ENCODE measurements around the gene CCDC86. TPM values are rescaled to one million over a fixed set of nuclear protein-coding genes. Genes with fewer than 3 reads are reported as not detected.

Gene CCDC86
- 10 to 100 TPM in 2 of 3 donors, 1 to 10 TPM in 1; 8.8 to 14.9 (median 14.7) TPM for total RNA-seq
- long read RNA-seq, donor 1, transcript CCDC86-201 (4 exons, 1,893 nt): major isoform, 24 of 25 reads
- long read RNA-seq, donor 1, partial matches to known transcripts: 0 of 25 reads
- long read RNA-seq, donor 1, other reads (novel, unspliced or antisense): 1 of 25 reads
- long read RNA-seq, donor 2, transcript CCDC86-201 (4 exons, 1,893 nt): major isoform, 9 of 10 reads
- long read RNA-seq, donor 2, partial matches to known transcripts: 0 of 10 reads
- long read RNA-seq, donor 2, other reads (novel, unspliced or antisense): 1 of 10 reads

DNA sequence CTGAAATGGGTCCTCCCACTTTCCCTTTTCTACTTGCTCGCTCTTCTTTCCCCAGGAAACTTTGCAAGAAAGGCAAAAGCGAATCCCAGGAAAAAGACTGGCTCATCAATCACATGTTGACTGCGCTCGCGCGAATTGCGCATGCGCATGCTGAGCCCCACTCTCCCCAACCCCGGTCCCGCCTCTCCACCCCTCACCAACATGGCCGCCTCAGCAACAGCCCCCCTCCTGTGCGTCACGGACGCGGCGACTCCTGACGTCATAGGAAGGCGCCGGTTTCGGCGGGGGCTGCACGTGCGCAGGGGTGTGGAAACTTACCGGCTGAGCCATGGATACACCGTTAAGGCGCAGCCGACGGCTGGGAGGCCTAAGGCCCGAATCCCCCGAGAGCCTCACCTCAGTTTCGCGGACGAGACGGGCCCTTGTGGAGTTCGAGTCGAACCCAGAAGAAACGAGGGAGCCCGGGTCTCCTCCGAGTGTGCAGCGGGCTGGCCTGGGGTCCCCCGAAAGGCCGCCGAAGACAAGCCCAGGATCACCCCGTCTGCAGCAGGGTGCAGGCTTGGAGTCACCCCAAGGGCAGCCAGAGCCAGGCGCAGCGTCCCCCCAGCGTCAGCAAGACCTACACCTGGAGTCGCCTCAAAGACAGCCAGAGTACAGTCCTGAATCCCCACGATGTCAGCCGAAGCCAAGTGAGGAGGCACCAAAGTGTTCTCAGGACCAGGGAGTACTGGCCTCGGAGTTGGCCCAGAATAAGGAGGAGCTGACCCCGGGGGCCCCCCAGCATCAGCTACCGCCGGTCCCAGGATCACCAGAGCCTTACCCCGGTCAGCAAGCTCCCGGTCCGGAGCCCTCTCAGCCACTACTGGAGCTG is at the start of gene CCDC86:
CCDC86 (plus strand) TSS at position 317 of the 871 bp plus-strand sequence; CDS start at position 329, 12 bp downstream.
- TF ChIP-seq, protein P1, sequence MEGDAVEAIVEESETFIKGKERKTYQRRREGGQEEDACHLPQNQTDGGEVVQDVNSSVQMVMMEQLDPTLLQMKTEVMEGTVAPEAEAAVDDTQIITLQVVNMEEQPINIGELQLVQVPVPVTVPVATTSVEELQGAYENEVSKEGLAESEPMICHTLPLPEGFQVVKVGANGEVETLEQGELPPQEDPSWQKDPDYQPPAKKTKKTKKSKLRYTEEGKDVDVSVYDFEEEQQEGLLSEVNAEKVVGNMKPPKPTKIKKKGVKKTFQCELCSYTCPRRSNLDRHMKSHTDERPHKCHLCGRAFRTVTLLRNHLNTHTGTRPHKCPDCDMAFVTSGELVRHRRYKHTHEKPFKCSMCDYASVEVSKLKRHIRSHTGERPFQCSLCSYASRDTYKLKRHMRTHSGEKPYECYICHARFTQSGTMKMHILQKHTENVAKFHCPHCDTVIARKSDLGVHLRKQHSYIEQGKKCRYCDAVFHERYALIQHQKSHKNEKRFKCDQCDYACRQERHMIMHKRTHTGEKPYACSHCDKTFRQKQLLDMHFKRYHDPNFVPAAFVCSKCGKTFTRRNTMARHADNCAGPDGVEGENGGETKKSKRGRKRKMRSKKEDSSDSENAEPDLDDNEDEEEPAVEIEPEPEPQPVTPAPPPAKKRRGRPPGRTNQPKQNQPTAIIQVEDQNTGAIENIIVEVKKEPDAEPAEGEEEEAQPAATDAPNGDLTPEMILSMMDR (IDR thresholded peaks at IDR 0.05): no peak
- no peaks in the 10 kb centered on the region for H3K36me3 ChIP-seq (ENCODE audit: low read depth)
- DNase-seq (peak; percentile 96 to 99 (median 97)), ATAC-seq (peak; percentile 98)
- no peaks in the 10 kb centered on the region for H3K9me3 ChIP-seq
- peak within 1 kb of the TSS; percentile 68 for H3K4me3 ChIP-seq
- intact Hi-C loops (cut with DNase I, micrococcal nuclease): no loop called here
- H3K4me1 ChIP-seq (ENCODE audit: low read depth): peaks cover 29% of the 10 kb centered on the region

DNA sequence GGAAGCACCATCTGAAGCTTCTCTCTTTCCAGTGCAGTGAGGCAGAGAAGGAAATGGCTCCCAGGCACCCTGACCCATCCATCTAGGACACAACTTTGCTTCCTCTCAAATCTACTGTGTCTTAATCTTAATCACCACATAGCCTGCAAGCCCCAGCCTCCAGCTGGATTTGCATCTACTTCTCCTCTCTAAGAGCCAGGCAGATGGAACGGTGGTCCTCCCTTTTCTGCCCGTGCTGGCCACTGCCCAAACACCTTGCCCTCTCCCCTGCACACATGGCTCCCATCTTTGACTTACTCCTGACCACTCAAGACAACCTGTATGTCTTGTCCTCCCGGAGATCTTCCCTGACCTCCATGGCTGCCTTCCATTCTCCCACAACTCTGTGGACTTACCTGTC is 49.4 kb upstream of the CCDC86 start:
- TF ChIP-seq, protein P1 (IDR thresholded peaks at IDR 0.05): no peak
- ATAC-seq (no peak), DNase-seq (peak in 1 of 3 donors; percentile 5)
- Histone ChIP-seq H3K36me3 (ENCODE audit: low read depth) (no peaks in the 10 kb centered on the region), H3K9me3 (no peaks in the 10 kb centered on the region), H3K4me3 (no peak overlapping the region), H3K4me1 (ENCODE audit: low read depth) (no peaks in the 10 kb centered on the region)
- intact Hi-C loops (cut with DNase I, micrococcal nuclease): no loop called here

DNA sequence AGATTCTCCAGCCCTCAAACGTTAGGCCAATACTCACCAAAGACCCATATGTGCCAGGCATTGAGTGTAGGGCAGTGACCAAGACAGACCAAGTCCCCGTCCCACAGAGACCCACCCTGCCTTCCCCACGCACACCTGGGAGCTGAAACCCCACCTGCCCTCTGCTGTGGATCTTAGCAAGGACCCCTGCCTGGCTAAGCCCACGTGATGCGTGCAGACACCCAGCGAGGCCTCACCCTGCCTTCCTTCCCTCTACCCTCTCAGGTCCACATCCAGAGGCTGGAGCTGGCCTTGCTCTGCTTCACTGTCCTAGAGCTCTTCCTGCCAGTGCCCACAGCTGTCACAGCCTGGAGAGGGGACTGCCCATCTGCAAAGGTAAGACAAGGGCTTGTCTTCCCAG is 46.6 kb upstream of the CCDC86 start:
- H3K4me1 ChIP-seq (ENCODE audit: low read depth): no peaks in the 10 kb centered on the region
- DNase-seq: no peak
- H3K9me3 ChIP-seq: no peaks in the 10 kb centered on the region
- no peak for ATAC-seq
- TF ChIP-seq, protein P1 (IDR thresholded peaks at IDR 0.05): no peak
- intact Hi-C loops (cut with DNase I, micrococcal nuclease): no loop called here
- H3K36me3 ChIP-seq (ENCODE audit: low read depth): no peaks in the 10 kb centered on the region
- no peak overlapping the region for H3K4me3 ChIP-seq

DNA sequence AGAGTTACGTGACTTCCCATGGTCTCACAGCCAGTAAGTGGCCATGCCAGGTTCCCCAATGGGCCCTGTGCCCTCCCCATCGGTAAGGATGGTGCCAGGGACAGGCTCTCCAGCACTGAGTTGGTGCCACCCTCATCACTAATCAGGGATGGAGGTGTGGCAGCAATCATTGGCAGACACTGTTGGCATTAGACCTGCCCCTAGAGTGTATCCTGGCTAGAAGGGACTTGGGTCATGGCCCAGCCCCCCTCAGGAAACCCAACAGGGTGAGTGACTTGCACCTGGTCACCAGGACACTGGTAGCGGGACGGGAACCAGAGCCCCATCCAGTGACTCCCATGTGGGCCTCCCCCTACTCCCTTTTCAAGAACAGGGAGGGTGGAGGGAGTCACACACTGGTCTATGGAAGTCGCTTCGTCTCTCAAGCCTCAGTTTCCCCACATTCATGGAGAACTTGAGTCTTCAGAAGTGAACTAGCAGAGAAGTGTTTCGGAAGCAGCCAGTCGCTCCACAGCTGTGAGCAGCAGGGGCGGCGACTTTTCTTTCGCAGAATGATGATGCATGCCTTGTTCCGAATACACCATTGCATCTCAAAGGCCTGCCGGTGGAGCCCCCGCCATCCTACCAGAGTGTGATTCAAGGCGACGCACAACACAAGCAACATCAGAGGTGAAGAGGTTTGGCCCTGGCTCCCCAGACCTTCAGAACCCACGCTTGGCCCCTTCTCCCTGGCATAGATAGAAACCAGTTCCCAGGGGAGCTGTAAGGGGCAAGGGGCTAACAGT is 43.9 kb upstream of the CCDC86 start:
- H3K4me3 ChIP-seq: no peak overlapping the region
- DNase-seq: no peak
- intact Hi-C loops (cut with DNase I, micrococcal nuclease): no loop called here
- TF ChIP-seq, protein P1 (IDR thresholded peaks at IDR 0.05): no peak
- ATAC-seq: no peak
- no peaks in the 10 kb centered on the region for H3K9me3 ChIP-seq
- H3K4me1 ChIP-seq (ENCODE audit: low read depth): no peaks in the 10 kb centered on the region
- no peaks in the 10 kb centered on the region for H3K36me3 ChIP-seq (ENCODE audit: low read depth)

DNA sequence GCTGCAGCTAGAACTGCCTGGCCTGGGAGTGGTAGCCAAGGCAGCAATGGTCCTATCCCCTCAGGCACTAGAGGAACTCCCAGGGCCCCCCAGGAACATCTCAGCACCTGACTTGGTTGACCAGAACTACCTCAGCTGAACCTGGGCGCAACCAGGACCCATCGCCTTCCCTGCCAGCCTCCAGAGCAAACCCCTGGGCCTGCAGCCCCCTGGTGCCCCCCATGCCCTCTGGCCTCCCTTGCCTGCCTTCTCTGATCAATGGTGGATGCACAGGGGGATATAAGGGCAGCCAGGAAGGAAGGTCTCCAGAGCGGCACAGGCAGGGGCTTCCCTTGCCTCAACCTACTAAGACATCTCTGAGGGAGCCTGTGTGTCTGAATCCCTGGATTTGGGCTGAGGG is 43.3 kb upstream of the CCDC86 start:
- Histone ChIP-seq H3K9me3 (no peaks in the 10 kb centered on the region), H3K4me3 (no peak overlapping the region), H3K4me1 (ENCODE audit: low read depth) (no peaks in the 10 kb centered on the region), H3K36me3 (ENCODE audit: low read depth) (no peaks in the 10 kb centered on the region)
- TF ChIP-seq, protein P1 (IDR thresholded peaks at IDR 0.05): no peak
- no peak for DNase-seq
- intact Hi-C loops (cut with DNase I, micrococcal nuclease): no loop called here
- no peak for ATAC-seq
